Raji (cell line): ENCODE results near the gene SEC61A2.

Source experiments
- POLR2A ChIP-seq: IDR thresholded peaks from 2 replicates; pipeline ENCODE4 v1.6.1; 2011; ENCODE audit warnings: low read depth, low read length, control low read depth; ENCODE audit not compliant: insufficient read depth

The SEC61A2 gene

DNA sequence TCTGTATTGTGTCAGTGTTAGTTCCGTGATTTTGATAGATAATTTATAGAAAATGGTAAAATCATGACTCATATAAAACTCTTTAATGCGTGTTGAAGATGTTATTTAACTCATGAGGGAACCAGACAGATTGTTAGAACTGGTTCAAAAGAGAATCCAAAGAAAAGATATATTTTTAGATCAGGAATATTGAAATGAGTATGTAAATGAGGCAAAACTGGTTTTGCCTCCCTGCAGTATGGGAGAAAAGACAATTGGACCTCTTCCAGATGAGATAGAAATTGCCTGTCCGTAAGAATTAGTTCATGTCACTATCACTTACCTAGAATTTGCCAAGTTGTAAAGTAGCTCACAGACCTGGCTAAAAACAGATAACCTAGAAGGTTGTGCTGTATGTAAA is 84.1 kb downstream of the SEC61A2 start:
- no peak for TF ChIP-seq POLR2A

DNA sequence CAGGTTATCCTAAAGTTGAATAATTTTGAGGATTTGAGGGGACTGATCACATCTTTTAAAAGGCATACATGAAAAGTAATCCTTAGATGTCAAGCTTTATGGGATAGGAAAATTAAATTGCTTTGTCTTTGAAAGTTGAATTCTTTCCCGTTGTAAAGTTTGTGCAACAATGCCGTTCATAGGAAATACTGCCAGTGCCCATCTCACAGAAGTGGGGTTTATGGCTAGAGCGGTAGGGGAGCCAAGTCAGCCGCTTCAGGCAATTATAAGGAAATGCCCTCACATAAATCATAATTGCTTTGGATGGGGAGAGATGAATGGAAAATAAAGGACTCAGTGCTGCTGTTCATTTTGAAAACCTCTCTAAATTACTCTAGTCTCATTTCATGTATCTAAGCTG is 84.6 kb downstream of the SEC61A2 start:
- no peak for TF ChIP-seq POLR2A

DNA sequence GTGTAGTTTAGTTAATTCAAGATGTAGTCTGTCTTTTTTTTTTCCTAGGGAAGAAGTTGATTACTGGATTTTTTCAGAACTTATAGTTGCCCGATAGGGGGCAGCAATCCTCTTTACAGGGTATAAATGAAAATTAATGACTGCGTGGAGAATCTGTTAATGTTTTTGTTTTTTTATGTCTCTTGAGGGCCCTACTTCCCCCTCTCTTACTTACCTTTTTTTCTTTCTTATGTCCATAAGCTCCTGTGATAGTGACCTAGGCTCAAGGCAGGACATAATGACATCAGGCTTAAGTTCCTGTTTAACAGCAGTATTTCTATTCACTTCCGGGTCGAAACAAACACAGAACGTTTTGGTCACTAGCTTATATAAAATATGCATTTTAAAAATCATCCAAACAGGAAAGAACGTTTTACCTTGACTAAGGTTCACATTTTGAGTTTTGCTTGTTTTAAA is 85.3 kb downstream of the SEC61A2 start:
- TF ChIP-seq POLR2A = no peak
